ENCODE results near the gene SPTLC2. TPM values are rescaled to one million over a fixed set of nuclear protein-coding genes. Genes with fewer than 3 reads are reported as not detected.
"Not testable (repeated sequence)": the region's sequence is repeated elsewhere in the genome, so short reads cannot be mapped to it uniquely, and the experiment has no call there.

The SPTLC2 gene
- total RNA-seq, 1 experiment from 2014 or later = 45.9 TPM

DNA sequence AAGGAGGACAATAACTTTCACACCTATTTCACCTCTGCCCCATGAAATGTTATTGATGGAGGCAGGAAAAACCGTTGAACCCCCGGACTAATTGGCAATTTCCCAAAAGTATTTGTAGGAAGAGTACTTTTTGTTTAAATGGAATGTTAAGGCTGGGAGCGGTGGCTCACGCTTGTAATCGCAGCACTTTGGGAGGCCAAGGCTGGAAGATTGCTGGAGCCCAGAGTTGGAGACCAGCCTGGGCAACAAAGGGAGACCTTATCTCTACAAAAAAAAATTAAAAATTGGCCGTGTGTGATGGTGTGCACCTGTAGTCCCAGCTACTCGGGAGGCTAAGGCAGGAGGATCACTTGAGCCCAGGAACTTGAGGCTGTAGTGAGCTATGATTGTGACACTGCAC lies 26.0 kb upstream of the SPTLC2 start:
- no peak for DNase-seq
- TF ChIP-seq, protein P1, sequence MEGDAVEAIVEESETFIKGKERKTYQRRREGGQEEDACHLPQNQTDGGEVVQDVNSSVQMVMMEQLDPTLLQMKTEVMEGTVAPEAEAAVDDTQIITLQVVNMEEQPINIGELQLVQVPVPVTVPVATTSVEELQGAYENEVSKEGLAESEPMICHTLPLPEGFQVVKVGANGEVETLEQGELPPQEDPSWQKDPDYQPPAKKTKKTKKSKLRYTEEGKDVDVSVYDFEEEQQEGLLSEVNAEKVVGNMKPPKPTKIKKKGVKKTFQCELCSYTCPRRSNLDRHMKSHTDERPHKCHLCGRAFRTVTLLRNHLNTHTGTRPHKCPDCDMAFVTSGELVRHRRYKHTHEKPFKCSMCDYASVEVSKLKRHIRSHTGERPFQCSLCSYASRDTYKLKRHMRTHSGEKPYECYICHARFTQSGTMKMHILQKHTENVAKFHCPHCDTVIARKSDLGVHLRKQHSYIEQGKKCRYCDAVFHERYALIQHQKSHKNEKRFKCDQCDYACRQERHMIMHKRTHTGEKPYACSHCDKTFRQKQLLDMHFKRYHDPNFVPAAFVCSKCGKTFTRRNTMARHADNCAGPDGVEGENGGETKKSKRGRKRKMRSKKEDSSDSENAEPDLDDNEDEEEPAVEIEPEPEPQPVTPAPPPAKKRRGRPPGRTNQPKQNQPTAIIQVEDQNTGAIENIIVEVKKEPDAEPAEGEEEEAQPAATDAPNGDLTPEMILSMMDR (IDR thresholded peaks at IDR 0.05; ENCODE audit: unreplicated experiment) = no peak
- Mint-ChIP-seq H3K9me3 (ENCODE audit: low read depth, unreplicated experiment) (no peaks in the 10 kb centered on the region), H3K4me1 (ENCODE audit: low read depth, unreplicated experiment) (peaks cover 6% of the 10 kb centered on the region), H3K36me3 (ENCODE audit: insufficient read depth, unreplicated experiment) (peaks cover 11% of the 10 kb centered on the region), H3K27me3 (ENCODE audit: unreplicated experiment) (no peaks in the 10 kb centered on the region), H3K27ac (ENCODE audit: unreplicated experiment) (peak overlapping the region; percentile 47), H3K4me3 (ENCODE audit: low read depth, unreplicated experiment) (peak overlapping the region; percentile 70)
- intact Hi-C loops (cut with micrococcal nuclease; ENCODE audit: unreplicated experiment) = no loop called here
- BruUV-seq (replicated peaks) = no TSS peak
- CTCF ChIA-PET = no interaction called here

DNA sequence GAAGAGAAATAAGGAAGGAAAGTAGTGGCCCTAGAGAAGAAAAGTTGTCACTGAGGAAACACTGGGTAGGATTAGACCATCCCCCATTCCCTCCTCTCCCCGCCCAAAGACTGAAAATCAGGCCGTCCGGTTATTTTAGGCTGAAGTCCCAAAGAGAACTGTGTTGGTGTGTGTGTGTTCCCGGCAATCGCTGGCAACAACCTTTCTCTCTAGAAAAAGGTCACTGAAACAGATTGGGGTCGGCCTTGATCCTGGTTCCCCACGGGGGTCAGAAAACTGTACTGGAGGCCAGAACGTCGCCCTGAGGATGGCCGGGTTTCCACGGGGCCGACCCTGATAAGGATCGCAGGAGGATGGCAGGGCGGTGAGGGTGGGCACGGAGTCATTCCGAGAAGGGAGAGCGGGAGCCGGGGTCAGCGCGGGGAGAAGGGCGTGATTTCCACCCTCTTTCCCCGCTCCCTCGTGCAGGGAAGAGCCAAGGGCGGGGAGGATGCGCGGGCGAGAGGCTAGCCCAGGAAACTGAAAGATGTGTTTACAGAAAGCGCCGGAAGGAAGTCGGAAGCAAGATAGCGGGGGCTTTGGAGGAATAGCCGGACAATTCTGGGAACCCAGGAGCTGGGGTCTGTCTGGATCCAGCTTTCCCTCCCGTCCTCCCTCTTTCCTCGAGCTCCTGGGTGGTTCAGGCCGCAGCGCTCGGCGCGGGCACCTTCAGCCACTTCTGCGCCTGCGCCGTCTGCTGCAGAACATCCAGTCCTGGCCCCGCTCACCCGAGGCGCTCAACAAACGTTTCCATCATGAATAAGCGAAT lies 25.3 kb upstream of the SPTLC2 start:
- intact Hi-C loops (cut with micrococcal nuclease; ENCODE audit: unreplicated experiment) = no loop called here
- no TSS peak for BruUV-seq (replicated peaks)

DNA sequence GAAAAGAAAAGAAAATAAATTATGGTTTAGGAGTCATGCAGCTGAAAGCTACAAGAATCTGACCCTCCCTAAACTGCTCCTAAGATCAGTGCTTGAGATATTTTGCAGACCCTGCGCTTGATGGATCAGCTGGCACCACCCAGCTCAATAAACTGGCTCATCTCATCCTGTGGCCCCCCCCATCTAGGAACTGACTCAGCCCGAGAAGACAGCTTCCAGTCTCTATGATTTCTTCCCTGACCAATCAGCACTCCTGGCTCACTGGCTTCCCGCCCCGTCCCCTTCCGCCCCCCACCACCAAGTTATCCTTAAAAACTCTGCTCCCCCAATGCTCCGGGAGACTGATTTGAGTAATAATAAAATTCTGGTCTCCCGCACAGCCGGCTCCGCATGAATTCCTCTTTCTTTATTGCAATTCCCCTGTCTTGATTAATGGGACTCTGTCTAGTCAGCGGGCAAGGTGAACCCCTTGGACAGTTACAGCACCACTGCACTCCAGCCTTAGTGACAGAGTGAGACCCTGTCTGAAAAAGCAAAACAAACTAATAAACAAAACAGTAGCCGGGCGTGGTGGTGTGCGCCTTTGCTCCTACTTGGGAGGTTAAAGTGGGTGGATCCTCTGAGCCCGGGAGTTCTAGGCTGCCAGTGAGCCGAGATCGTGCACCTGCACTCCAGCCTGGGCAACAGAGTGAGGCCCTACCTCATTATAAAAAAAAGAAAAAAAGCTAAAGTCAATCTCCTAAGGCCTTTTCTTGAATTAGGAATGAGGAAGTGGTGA lies 24.5 kb upstream of the SPTLC2 start:
- peaks cover 6% of the 10 kb centered on the region for H3K4me1 Mint-ChIP-seq (ENCODE audit: low read depth, unreplicated experiment)
- peaks cover 11% of the 10 kb centered on the region for H3K36me3 Mint-ChIP-seq (ENCODE audit: insufficient read depth, unreplicated experiment)
- no peaks in the 10 kb centered on the region for H3K9me3 Mint-ChIP-seq (ENCODE audit: low read depth, unreplicated experiment)
- intact Hi-C loops (cut with micrococcal nuclease; ENCODE audit: unreplicated experiment) = no loop called here
- H3K27ac Mint-ChIP-seq (ENCODE audit: unreplicated experiment) = peak overlapping the region; percentile 47
- DNase-seq = no peak
- BruUV-seq (replicated peaks) = no TSS peak
- TF ChIP-seq, protein P1 (IDR thresholded peaks at IDR 0.05; ENCODE audit: unreplicated experiment) = no peak
- CTCF ChIA-PET = interaction anchor here (0.7 kb wide), 2 partner anchors 33 to 343 kb away, joined by 3 to 4 read pairs; no protein-coding TSS in a partner anchor
- H3K27me3 Mint-ChIP-seq (ENCODE audit: unreplicated experiment) = no peaks in the 10 kb centered on the region
- H3K4me3 Mint-ChIP-seq (ENCODE audit: low read depth, unreplicated experiment) = peak overlapping the region; percentile 70

More for the DNA sequence above, 25.3 kb upstream of the SPTLC2 start:
- peak; percentile 63 for DNase-seq
- Mint-ChIP-seq H3K4me1 (ENCODE audit: low read depth, unreplicated experiment) (peaks cover 6% of the 10 kb centered on the region), H3K9me3 (ENCODE audit: low read depth, unreplicated experiment) (no peaks in the 10 kb centered on the region), H3K27ac (ENCODE audit: unreplicated experiment) (peak overlapping the region; percentile 47), H3K36me3 (ENCODE audit: insufficient read depth, unreplicated experiment) (peaks cover 11% of the 10 kb centered on the region), H3K27me3 (ENCODE audit: unreplicated experiment) (no peaks in the 10 kb centered on the region), H3K4me3 (ENCODE audit: low read depth, unreplicated experiment) (peak overlapping the region; percentile 70)
- CTCF ChIA-PET = no interaction called here
- TF ChIP-seq, protein P1 (IDR thresholded peaks at IDR 0.05; ENCODE audit: unreplicated experiment) = no peak

DNA sequence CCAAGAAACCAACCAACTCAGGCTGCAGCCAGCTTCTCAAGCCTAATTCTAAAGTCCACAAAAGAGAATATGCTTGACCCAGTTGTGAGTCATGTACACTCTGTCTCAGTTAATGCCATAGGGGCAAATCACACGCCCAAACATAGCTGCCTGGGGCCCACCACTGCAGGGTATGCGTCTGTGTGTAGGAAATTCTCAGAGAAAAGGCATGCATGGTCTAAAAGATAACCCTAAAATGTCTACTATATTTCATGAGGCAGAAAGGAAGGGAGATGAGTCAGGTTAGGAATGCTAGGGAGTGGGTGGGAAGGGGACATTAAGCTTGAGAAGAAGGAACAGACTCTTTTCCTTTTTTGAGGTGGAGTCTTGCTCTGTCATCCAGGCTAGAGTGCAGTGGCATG lies 22.3 kb upstream of the SPTLC2 start:
- peaks cover 6% of the 10 kb centered on the region for H3K4me1 Mint-ChIP-seq (ENCODE audit: low read depth, unreplicated experiment)
- intact Hi-C loops (cut with micrococcal nuclease; ENCODE audit: unreplicated experiment) = no loop called here
- no peaks in the 10 kb centered on the region for H3K9me3 Mint-ChIP-seq (ENCODE audit: low read depth, unreplicated experiment)
- no peak for DNase-seq
- peaks cover 11% of the 10 kb centered on the region for H3K36me3 Mint-ChIP-seq (ENCODE audit: insufficient read depth, unreplicated experiment)
- H3K27ac Mint-ChIP-seq (ENCODE audit: unreplicated experiment) = no peak overlapping the region
- TF ChIP-seq, protein P1 (IDR thresholded peaks at IDR 0.05; ENCODE audit: unreplicated experiment) = no peak
- CTCF ChIA-PET = no interaction called here
- BruUV-seq (replicated peaks) = no TSS peak
- no peak overlapping the region for H3K4me3 Mint-ChIP-seq (ENCODE audit: low read depth, unreplicated experiment)
- H3K27me3 Mint-ChIP-seq (ENCODE audit: unreplicated experiment) = no peaks in the 10 kb centered on the region

DNA sequence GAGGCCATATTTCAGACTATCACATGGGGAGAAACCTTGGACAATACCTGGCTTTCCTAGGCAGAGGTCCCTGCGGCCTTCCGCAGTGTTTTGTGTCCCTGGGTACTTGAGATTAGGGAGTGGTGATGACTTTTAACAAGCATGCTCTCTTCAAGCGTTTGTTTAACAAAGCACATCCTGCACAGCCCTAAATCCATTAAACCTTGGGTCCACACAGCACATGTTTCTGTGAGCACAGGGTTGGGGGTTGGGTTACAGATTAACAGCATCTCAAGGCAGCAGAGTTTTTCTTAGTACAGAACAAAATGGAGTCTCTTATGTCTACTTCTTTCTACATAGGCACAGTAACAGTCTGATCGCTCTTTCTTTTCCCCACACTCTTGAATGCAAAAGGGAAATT lies 19.4 kb upstream of the SPTLC2 start:
- H3K4me3 Mint-ChIP-seq (ENCODE audit: low read depth, unreplicated experiment); H3K4me1 Mint-ChIP-seq (ENCODE audit: low read depth, unreplicated experiment); CTCF ChIA-PET; H3K9me3 Mint-ChIP-seq (ENCODE audit: low read depth, unreplicated experiment); H3K27ac Mint-ChIP-seq (ENCODE audit: unreplicated experiment); BruUV-seq (replicated peaks); DNase-seq; H3K36me3 Mint-ChIP-seq (ENCODE audit: insufficient read depth, unreplicated experiment); intact Hi-C loops (cut with micrococcal nuclease; ENCODE audit: unreplicated experiment); H3K27me3 Mint-ChIP-seq (ENCODE audit: unreplicated experiment): not testable (repeated sequence)

DNA sequence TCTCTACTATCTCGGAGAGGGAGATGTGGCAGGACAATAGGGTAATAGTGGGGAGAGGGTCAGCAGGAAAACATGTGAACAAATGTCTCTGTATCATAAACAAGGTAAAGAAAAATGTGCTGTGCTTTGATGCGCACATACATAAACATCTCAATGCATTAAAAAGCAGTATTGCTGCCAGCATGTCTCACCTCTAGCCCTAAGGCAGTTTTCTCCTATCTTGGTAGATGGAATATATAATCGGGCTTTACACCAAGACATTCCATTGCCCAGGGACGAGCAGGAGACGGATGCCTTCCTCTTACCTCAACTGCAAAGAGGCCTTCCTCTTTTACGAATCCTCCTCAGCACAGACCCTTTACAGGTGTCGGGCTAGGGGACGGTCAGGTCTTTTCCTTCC lies 19.0 kb upstream of the SPTLC2 start:
- H3K27me3 Mint-ChIP-seq (ENCODE audit: unreplicated experiment); BruUV-seq (replicated peaks); DNase-seq; H3K4me1 Mint-ChIP-seq (ENCODE audit: low read depth, unreplicated experiment); intact Hi-C loops (cut with micrococcal nuclease; ENCODE audit: unreplicated experiment); H3K27ac Mint-ChIP-seq (ENCODE audit: unreplicated experiment); H3K36me3 Mint-ChIP-seq (ENCODE audit: insufficient read depth, unreplicated experiment); CTCF ChIA-PET; H3K4me3 Mint-ChIP-seq (ENCODE audit: low read depth, unreplicated experiment); H3K9me3 Mint-ChIP-seq (ENCODE audit: low read depth, unreplicated experiment): not testable (repeated sequence)
